GM12872 (cell line): Measurements from ENCODE around the gene SLC25A13.

Source experiments
- CTCF ChIP-seq: IDR thresholded peaks from 3 replicates; pipeline ENCODE4 v1.5.1; 2011; ENCODE audit warnings: low read depth, mild to moderate bottlenecking, low read length, moderate library complexity; ENCODE audit not compliant: insufficient read depth

The SLC25A13 gene

GRCh38 chr7:96287559-96287958 is 34.3 kb downstream of the SLC25A13 start:
- TF ChIP-seq CTCF = no peak

GRCh38 chr7:96287132-96287531 is 34.8 kb downstream of the SLC25A13 start:
- TF ChIP-seq CTCF = no peak

- no peak for TF ChIP-seq CTCF
Observed at GRCh38 chr7:96285579-96285978, 36.3 kb downstream of the SLC25A13 start.

- no peak for TF ChIP-seq CTCF
Observed at GRCh38 chr7:96284835-96285234, 37.1 kb downstream of the SLC25A13 start.

- no peak for TF ChIP-seq CTCF
Observed at GRCh38 chr7:96284240-96284639, 37.7 kb downstream of the SLC25A13 start.

- TF ChIP-seq CTCF = no peak
Observed at GRCh38 chr7:96282835-96283234, 39.1 kb downstream of the SLC25A13 start.

GRCh38 chr7:96277921-96278320 is 44.0 kb downstream of the SLC25A13 start:
- TF ChIP-seq CTCF = no peak

GRCh38 chr7:96276019-96276418 is 45.9 kb downstream of the SLC25A13 start:
- no peak for TF ChIP-seq CTCF
